Midbrain (tissue), 1 donor: ENCODE measurements around the gene CELSR2.
"Not testable (repeated sequence)": the region's sequence is repeated elsewhere in the genome, so short reads cannot be mapped to it uniquely, and the experiment has no call there.

Experiments
- DNase-seq: peaks from one replicate; lab custom pipeline; 2025; lab: John Stamatoyannopoulos, UW

The CELSR2 gene

GRCh38 chr1:109277434-109278204 is 28.3 kb downstream of the CELSR2 start:
- peak; percentile 74 for DNase-seq

DNA sequence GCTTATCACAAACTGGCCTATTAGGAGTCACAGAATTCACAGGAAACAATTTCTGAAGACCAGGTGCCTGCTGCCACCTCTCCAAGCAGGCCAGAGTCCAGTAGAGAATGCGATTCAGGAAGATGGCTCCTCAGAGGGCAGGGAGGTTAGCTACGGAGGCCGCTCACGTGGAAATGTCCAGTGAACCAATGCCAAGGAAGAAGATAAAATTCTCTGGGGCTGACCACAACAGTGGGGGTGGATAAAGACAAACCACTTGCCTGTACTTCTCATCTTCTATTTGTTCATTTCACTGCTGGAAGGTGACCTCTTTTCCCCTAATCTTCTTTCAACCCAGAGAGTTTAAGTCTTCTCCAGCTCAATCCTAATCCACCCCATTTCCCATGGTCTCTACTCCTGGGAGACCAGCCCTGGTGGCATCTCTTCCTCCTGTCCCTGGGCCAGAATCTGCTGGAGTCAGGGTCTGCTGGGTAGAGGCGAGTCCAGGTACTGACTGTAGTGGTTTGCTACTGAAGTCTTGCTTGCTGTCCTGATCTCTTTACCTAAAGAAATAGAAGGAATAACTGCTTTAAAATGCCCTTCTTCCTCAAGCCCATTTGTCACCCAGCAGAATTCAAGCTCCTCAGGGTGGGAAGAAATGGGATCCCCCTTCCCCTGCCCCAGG is 30.4 kb downstream of the CELSR2 start:
- no peak for DNase-seq

DNA sequence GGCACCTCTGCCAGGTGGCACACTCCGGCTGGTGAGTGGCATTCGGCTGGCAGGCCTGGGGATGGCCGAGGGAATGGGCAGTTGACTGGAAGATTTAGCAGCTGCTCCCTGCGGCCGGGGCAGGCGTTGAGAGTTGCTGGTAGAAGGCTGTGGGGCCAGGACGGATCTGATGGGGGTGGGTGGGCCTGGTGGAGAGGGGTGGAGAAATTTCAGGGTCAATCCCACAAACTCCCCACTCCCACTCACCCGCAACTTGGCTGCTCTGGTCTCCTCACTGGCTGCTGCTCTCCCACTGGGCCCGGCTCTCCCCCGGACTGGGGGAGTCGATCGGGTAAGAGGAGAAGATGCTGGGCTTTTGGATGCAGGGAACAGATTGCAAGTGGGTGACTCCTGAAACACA is 31.5 kb downstream of the CELSR2 start:
- DNase-seq, result no peak

DNA sequence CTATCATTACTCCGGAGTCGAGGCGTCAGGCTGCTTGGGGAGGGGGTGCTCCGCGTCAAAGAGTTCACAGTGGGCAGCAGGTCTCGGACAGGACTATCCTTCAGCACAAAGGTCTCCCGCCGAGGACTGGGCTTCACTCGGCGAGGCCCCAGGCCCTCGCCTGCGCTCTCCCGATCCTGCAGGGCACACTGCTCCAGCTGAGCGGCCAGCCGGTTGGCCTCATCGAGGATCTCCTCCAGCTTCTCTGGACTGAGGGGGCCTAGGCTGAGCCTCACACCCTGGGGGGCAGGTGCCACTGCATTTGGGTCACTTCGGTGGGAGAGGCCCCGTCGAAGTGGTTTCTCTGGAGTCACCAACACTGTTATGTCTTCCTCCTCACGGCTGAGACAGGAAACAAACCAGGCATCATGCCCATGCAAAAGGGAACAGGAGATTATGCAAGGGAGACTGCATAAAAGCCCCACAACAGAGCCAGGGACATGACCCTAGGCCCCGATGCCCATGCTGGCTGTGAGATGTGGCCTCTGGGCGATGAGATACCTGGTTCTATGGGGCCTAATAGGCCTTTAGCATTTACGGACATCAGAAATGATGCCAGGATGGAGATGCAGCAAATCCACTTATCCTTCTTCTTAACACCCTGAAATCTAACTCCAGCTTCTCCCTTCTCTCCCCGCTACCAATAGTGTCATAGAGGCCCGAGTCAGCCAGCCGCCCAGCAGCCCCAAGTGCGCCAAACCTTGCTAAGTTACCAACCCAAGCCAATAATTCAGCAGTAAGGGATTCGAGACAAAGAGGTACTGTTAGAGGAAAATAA is 32.5 kb downstream of the CELSR2 start:
- peak; percentile 44 for DNase-seq

DNA sequence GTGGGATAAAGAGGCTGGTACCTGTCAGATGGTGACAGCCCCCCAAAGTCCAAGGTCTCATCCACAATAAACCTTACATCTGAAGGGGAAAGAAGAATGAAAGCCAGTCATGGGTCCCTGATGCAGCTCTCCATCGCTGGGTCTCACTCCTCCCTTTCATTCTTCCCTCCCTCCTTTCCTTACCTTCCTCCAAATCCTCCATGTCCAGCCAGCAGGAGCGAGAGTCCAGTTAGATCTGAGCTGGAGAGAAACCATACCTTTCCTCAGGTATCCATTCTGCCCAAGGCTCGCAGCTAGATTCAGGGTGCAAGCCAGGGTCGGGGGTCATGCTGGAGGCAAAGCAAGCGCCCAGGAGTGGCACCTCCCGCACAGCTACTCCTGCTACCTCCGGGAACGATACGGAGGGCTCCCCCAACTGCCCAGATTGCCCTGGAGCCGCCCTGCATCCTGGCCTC is 33.2 kb downstream of the CELSR2 start:
- no peak for DNase-seq

DNA sequence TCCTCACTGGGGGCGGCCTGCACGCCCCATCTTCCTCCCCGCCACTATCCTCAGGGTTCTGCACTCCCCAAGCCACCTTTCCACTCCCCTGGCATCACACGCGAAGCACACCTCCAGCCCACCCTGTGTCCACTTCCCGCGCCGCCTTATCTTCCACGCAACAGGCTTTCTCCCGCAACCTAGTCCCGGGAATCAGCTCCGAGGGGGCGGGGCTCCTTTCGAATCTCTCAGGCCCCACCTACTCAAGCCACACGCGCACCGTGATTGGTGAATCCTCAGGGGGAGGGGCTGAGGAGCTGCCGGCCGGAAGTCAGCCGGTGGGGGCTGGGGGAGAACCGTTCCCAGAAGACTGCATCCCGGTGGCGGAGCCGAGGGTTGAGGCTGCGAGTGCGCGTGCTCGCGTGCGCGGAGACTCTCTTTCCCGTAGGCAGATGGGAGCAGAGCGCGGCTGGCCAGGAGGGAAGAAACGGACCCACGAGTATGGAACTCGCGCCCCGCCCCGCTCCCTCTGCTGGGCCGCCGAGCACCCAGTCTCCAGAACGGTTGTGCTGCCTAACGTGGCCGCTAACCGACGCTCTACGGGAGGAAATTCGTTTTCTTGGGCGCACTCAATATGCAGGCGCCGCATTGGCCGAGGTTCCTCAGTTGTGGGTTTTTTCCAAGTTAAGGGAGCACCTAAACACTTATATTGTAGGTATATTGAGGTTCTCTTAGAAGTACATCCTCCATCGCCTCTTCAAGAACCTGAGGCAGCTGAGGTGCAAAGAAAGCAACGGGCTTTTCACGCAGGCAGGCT is 33.8 kb downstream of the CELSR2 start, which contains the start of gene PSRC1:
Gene PSRC1, minus strand, starts transcription at position 194 of the 796 bp plus-strand sequence.
- DNase-seq, result peak; percentile 99

DNA sequence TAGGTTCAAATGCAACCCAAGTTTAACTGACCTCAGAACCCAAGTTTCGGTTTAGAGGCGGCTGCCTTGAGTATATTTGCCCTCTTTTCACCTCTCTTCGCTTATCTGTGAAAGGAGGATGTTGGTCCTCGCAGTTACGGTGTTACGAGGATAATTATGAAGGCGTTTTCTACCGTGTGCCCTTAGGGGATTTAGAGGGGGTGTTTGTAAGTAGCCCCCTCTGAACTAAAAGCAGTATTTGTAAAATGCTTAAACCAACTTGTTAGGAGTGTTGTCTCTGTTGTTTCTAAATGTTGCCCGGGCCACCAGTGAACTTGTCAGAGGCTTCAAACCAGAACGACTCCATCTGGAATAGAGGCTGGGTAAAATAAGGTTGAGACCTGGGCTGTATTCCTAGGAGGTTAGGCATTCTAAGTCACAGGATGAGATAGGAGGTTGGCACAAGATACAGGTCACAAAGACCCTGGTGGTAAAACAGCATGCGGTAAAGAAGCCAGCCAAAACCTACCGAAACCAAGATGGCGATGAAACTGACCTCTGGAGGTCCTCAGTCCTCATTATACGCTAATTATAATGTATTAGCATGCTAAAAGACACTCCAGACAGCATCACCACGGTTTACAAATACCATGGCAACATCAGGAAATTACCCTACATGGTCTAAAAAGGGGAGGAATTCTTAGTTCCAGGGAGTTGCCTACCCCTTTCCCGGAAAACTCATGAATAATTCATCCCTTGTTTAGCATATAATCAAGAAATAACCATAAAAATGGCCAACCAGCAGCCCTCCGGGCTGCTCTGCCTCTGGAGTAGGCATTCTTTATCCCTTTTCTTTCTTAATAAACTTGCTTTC is 34.6 kb downstream of the CELSR2 start:
- DNase-seq, result peak; percentile 21

- DNase-seq, result not testable (repeated sequence)
Observed at GRCh38 chr1:109286762-109287161, 37.4 kb downstream of the CELSR2 start.

DNA sequence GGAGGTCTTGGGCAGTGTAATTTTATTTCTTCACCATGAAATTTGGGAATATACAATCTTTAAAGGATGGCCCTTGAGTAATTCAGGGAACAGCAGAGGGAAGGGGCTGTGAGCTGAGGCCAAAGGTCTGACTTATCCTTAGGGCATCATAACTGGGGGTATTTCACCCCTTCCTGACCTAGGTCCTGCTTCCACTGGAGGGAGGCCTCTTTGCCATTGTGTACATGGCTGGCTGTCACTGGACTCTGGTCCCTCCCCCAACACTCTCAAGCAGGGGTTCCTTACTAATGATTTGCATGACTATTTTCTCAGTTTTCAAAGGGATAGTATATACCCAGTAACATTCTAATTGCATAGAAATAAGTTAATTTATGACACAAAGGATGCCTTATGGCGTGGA is 40.8 kb downstream of the CELSR2 start:
- no peak for DNase-seq

DNA sequence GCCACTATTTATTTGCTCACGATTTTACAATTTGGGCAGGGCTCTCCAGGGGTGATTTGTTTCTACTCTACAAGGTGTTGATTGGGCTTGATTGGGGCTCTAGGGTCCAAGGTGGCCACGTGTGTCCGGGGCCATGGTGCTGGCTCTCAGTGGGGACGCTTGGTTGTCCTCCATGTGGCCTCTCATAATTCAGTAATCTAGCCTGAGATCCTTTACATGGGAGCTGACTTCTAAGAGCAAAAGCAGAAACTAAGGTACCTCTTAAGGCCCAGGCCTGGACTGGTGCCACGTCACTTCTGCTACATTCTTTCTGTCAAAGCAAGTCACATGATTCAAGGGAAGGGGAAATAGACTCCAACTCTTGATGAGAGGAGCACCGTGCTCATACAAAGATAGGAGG is 41.7 kb downstream of the CELSR2 start:
- peak; percentile 47 for DNase-seq

GRCh38 chr1:109292364-109292763 is 43.0 kb downstream of the CELSR2 start:
- no peak for DNase-seq

DNA sequence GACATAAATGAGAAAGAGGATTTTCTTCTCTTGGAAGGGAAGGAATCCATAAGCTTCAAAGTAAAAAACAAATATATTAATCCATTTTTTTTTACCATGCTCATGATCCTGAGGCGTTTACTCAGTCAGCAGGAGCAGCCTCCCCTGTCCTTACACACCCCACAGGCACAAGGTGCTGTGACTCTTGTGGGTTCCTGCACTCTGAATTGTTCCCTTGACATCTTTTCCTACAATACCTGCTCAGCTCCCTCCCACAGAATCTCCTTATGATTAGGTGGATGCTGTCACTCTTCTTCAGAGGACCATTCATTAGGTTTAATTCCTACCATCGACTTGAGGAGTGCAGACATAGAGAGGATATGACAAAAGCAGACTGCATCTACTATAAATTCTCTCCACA is 43.7 kb downstream of the CELSR2 start:
- no peak for DNase-seq

GRCh38 chr1:109294481-109294880 is 45.1 kb downstream of the CELSR2 start:
- DNase-seq, result no peak

DNA sequence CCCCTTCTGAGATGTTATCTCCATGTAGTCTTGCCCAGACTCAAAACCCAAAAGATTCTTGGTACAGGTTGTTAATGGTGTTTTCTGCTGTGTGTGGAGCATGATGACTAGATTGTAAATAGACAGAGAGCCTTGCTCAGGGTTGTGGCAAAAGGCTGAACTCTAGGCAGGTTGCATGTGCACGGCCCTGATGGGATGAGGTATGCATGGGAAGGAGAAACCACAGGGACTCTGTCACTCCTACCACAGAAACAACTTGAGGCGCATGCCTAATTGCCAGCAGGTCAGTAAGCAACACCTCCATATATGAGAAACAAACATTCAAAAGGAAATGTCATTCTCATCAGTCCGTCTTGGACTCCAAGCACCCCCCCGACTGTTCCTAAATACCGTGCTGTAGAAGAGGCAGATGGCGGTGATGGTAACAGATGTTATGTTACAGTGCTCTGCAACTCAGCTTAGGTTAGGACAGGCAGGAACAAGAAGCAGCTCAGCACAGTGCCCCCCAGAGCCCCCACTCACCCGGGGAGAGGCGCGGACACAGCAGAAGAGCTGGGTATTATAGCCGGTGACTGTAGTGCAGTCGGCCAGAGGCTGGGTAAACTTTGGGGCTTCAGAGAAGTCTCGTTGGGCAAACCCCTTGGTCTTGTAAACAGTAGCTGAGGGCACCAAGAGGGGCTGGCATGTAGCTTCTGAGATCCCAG is 46.5 kb downstream of the CELSR2 start:
- DNase-seq, result no peak

- no peak for DNase-seq
Observed at GRCh38 chr1:109296782-109297181, 47.4 kb downstream of the CELSR2 start.

GRCh38 chr1:109298666-109299557 is 49.6 kb downstream of the CELSR2 start:
- peak; percentile 68 for DNase-seq

- peak; percentile 92 for DNase-seq
Observed at GRCh38 chr1:109299558-109300343, 50.4 kb downstream of the CELSR2 start.

DNA sequence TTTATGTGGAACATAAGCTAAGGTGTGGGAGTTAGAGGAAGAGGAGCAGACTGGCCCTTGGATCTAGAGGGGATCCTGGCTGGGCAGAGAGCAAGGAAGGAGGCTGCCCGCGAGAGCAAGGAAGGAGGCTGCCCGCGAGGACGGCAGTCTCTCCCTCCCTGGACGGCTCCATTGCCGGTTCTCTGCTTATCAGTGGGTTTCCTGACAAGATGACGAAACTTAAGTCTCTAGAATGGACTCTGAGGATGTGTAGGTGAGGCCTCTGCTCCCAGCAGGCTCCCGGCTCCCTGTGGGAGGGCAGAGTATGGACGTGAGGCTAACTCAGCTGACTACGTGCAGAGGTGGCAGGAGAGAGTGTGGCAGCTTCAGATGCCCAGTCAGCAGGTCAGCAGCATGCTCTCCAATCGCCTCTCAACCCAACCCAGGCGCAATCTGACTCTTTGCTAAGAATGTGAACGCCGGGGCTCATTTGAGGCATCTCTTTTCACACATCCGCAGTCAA is 51.4 kb downstream of the CELSR2 start:
- no peak for DNase-seq
